NCI-H82 treated with DMSO at 0.1 percent for 48 hours (cell line): ENCODE data around the gene MAP1LC3A.
"Not testable (repeated sequence)": the region's sequence is repeated elsewhere in the genome, so short reads cannot be mapped to it uniquely, and the experiment has no call there.

Experiments
- DNase-seq: peaks from one replicate; lab custom pipeline; 2025; ENCODE audit not compliant: unreplicated experiment; lab: John Stamatoyannopoulos, UW

MAP1LC3A gene

DNA sequence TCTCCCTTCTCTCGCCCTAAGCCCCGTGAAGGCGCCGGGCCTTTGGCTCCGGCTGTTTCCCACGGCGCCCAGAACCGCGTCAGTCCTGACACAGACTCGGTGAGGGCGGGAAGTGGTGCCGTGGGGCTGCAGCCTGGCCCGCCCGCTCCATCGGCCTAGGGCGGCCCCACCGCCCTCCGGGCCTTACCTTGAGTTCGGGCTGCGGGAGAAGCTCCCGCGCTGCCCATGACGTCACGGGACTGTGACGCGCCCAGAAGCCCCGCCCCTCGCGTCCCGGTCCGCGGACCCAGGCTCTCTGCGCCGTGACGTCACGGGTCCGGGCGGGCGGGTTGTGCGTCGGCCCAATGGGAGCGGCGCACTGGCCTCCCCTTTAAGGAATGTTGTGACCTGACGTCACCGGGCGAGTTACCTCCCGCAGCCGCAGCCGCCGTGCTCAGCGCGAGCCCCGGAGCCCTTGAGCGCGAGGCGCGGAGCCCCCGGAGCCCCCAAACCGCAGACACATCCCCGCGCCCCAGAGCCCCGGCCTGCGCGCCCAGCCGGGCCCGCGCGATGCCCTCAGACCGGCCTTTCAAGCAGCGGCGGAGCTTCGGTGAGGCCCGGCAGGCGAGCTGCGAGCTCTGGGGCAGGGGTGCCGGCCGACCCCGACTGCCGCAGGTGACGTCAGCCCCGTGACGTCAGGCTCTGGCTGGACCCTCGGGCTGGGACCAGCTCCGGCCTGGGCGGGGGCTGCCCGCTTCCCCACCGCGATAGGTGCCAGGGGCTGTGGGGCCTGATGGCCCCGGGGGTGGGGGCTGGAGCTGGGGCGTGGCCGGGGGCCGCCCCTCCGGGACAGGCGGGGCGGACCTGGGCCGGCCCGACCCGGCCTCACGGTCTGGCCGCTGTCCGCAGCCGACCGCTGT is at the start of gene MAP1LC3A:
Gene MAP1LC3A (plus strand): TSS at position 399 of the 899 bp plus-strand sequence. CDS start 151 bp downstream, at position 550.
- no peak for DNase-seq

DNA sequence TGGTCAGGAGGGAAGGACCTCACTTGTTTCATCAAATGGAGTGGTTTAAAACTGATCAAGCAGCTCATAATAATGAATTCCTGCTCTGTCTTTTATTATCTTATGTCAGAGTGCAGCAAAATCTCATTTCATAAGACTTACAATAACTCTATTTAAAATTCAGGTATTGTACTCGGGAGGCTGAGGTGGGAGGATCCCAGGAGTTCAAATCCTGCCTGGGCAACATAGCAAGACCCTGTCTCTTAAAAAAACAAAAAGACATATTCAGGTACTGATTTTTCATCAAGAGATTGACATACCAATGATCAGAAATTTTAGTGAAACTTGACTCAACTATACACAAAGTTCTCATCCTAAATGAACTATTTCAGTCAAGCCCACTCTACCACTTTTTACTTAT is 47.9 kb upstream of the MAP1LC3A start:
- no peak for DNase-seq

DNA sequence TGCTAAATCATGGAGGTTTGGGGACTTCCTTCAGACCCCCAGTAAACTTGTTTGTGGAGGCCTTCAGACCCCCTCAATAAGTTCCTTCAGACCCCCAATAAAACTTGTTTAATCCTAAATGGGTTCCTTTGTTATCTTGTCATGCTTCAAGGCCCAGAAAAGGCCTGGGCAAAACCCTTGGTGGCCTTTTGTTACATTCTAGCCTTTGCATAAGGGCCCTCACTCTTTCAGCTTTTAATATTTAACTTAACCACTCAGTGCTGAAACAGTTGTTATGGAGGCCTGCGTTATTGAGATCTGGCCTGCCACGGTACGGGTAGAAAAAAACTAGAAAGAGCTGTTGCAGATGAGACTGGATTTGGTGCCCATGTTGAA is 46.6 kb upstream of the MAP1LC3A start:
- no peak for DNase-seq

- DNase-seq, result no peak
These were observed 46.1 kb upstream of the MAP1LC3A start for GRCh38 chr20:34512266-34512954.

DNA sequence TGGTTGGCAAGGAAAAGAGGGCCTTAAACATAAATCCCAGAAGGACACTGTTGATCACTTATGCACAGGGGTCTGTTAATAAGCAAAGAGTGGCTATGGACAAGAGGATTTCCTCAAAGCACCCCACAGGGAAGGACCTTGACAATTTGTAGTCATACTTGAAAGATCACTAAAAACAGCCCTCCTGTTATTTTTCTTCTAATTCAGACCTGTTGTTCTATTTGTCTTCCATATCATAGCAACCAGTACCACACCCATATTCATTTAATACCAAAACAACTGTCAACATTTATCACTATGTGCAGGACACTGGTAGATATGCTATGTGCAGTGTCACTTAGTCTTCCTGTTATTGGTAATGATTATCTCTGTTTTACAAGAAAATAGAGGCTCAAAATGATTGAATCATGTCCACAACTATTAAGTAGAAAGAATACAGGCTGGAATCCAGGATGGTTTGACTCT is 45.5 kb upstream of the MAP1LC3A start:
- no peak for DNase-seq

GRCh38 chr20:34514034-34514433 is 44.5 kb upstream of the MAP1LC3A start:
- not testable (repeated sequence) for DNase-seq

- peak; percentile 36 for DNase-seq
These were observed 43.5 kb upstream of the MAP1LC3A start for GRCh38 chr20:34514897-34515483.

- DNase-seq, result peak; percentile 47
These were observed 42.9 kb upstream of the MAP1LC3A start for GRCh38 chr20:34515484-34516246.

- DNase-seq, result peak; percentile 84
These were observed 42.0 kb upstream of the MAP1LC3A start, which contains the start of gene DYNLRB1 for GRCh38 chr20:34516247-34517113. Gene DYNLRB1, plus strand, starts transcription at chr20:34516422. Its CDS starts 37 bp downstream, at chr20:34516459.

GRCh38 chr20:34517114-34517505 is 41.4 kb upstream of the MAP1LC3A start:
- DNase-seq, result no peak

DNA sequence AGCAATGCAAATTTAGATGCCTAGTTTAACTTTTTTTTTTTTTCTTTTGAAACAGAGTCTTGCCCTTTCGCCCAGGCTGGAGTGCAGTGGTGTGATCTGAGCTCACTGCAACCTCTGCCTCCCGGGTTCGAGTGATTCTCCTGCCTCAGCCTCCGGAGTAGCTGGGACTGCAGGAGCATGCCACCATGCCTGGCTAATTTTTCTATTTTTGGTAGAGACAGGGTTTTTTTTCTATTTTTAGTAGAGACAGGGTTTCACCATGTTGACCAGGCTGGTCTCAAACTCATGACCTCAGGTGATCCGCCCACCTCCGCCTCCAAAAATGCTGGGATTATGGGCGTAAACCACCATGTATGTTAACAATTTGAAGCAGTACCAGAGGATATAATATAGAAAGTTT is 39.7 kb upstream of the MAP1LC3A start:
- not testable (repeated sequence) for DNase-seq

DNA sequence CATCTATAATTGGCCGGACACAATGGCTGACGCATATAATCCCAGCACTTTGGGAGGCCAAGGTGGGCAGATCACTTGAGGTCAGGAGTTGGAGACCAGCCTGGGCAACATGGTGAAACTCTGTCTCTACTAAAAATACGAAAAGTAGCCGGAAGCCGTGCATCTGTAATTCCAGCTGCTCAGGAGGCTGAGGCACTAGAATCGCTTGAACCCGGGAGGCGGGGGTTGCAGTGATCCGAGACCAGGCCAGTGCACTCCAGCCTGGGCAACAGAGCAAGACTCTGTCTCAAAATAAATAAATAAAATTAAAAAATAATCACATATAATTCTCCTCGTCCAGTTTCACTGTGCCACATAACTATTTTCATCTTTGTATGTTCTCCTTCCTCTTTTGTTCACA is 38.7 kb upstream of the MAP1LC3A start:
- DNase-seq, result not testable (repeated sequence)

DNA sequence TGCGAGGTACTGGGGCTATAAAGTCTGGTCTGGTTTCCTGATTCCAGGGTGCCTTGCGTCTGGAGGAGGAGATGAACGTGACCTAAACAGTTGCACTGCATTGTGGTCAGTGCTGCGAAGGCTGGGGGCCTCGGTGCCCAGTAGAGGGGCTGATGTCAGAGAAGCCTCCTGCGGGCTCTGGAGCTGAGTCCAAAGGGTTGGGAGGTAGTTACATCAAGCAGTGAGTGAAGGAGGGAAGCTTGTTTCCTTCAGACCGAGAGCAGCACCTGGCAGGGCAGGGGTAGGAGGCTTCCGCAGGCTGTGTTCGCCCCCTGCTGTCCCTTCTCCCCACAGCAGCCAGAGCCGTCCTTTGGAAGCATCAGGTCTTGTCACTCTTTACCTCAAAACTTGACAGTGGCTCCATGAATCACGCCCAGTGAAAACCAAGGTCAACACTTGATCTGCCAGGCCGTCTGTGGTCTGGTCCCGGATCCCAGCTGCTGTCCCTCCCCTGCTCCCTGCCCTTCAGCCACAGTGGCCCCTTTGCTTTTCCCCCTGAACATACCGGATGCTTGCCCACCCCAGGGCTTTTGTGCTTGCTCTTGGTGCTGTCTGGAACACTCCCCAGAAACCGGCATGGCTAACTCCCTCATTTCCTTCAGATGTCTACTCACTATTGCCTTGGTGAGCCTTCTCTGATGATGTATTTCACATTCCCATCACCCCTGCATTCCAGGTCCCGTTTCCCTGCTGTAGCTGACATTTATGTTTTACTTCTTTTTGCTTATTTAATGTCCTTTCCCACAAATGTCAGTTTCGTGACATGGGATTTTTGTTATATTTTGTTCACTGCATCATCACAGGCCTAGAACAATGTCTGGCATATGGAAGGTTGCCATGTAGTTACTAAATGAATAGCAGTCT is 35.3 kb upstream of the MAP1LC3A start:
- peak; percentile 30 for DNase-seq

GRCh38 chr20:34524426-34524825 is 34.1 kb upstream of the MAP1LC3A start:
- no peak for DNase-seq

DNA sequence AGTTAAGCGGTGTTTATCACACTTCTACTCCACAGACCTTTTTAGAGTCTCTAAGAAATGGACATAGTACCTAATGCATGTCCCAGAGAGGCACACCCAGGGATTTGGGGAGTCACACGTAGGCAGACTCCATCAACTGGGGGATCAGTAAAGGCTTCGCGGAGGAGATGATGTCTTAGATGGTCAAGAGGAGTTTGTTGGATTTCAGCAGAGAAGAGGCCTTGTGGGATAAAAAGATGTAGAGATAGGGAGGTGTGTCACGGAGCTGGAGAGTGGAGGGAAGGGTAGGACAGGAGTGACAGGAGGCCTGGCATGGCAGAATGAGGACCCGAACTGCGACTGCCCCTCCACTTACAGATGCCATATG is 33.2 kb upstream of the MAP1LC3A start:
- DNase-seq, result no peak

DNA sequence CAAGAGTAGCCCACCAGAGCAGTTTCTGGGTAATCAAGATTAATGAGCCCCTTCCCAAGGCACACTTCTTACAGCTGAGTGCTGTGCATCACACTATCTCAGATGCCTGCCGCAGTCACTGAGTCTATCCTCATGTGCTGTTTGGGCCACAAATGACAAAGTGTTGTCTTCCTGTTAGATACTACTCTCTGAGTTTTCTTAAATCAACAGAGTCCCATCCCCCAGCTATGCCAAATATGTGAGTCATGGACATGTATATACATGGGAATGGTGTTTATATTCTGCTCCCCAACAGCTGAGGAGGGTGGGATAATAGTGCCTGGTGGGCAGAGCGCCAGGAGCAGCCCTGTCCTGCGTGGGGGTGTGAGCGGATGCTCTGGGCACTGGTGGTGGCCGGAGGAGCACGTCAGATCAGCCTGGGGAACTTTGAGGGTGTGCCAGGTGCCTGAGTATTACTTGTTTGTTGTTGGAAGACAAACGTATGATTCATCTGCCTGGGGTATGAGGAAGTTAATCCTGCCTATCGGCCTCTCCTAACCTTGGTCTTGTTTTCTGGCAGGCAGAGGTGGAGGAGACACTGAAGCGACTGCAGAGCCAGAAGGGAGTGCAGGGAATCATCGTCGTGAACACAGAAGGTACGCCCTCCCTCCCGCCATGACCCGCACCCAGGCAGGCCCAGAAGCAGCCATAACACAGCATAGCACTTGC is 32.7 kb upstream of the MAP1LC3A start:
- DNase-seq, result no peak

DNA sequence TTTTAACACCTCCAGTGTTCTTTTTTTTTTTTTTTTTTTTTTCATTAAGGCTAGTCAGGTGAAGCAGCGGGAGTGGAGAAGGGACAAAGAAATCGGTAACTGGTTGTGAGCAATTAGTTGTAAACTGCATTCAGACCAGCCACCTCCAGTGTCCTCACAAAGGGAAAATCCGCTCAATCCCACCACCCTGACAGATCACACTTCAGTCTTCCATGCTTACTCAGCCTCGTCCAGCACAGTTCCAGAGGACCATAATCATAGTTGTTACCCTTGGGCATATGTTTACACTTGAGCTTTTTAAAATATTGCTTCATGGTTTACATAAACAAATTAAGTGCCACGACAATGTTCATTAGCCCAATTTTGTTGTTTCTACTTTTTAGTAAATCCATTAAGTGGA is 32.1 kb upstream of the MAP1LC3A start:
- no peak for DNase-seq

- no peak for DNase-seq
These were observed 31.5 kb upstream of the MAP1LC3A start for GRCh38 chr20:34527016-34527415.
